ENCODE measurements around the gene ZNF710.

Gene ZNF710

GRCh38 chr15:89997079-89997478 lies 4.0 kb upstream of the ZNF710 start:
- H3K4me3 ChIP-seq (ENCODE audit: low read length): no peak overlapping the region
- TF ChIP-seq CTCF (conservative IDR thresholded peaks at IDR 0.05; ENCODE audit: low read length): no peak
- no peak for DNase-seq (ENCODE audit: low read depth)

GRCh38 chr15:89998141-89998661 lies 2.9 kb upstream of the ZNF710 start:
- peak; percentile 52 for DNase-seq (ENCODE audit: low read depth)
- no peak overlapping the region for H3K4me3 ChIP-seq (ENCODE audit: low read length)
- no peak for TF ChIP-seq CTCF (conservative IDR thresholded peaks at IDR 0.05; ENCODE audit: low read length)

- DNase-seq (ENCODE audit: low read depth): no peak
- no peak overlapping the region for H3K4me3 ChIP-seq (ENCODE audit: low read length)
- TF ChIP-seq CTCF (conservative IDR thresholded peaks at IDR 0.05; ENCODE audit: low read length): no peak
These were observed 2.0 kb upstream of the ZNF710 start for GRCh38 chr15:89998923-89999675.

- peak; percentile 32 for DNase-seq (ENCODE audit: low read depth)
- H3K4me3 ChIP-seq (ENCODE audit: low read length): peak overlapping the region; percentile 57
- no peak for TF ChIP-seq CTCF (conservative IDR thresholded peaks at IDR 0.05; ENCODE audit: low read length)
These were observed 1.4 kb upstream of the ZNF710 start for GRCh38 chr15:89999676-90000185.

GRCh38 chr15:90000186-90001001 lies 730 bp upstream of the ZNF710 start:
- peak overlapping the region; percentile 79 for H3K4me3 ChIP-seq (ENCODE audit: low read length)
- DNase-seq (ENCODE audit: low read depth): peak; percentile 25
- no peak for TF ChIP-seq CTCF (conservative IDR thresholded peaks at IDR 0.05; ENCODE audit: low read length)

- peak; percentile 56 for DNase-seq (ENCODE audit: low read depth)
- peak overlapping the region; percentile 68 for H3K4me3 ChIP-seq (ENCODE audit: low read length)
- no peak for TF ChIP-seq CTCF (conservative IDR thresholded peaks at IDR 0.05; ENCODE audit: low read length)
These were observed 731 bp downstream of the ZNF710 start for GRCh38 chr15:90001683-90002427.
